ENCODE results near the gene CSE1L.
"Not testable (repeated sequence)": the region's sequence is repeated elsewhere in the genome, so short reads cannot be mapped to it uniquely, and the experiment has no call there.

The CSE1L gene

DNA sequence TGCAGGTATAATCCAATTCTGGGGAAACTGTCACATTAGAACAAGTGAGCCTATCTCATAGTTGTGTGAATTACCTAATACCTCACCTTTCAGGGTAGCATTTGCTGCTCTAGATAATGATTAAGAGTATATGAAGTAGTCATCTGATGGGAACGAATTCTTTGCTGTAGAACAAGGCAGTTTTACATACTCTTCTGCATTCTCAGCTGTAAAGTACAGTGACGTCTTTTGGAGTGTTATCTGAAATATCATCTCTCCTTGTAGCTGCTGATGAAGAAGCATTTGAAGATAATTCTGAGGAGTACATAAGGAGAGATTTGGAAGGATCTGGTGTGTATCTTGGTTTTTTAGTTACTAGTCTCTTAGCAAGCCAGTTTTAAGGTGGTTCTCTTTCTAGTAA, 28.4 kb downstream of the CSE1L start:
- DNase-seq (ENCODE audit: low read depth, low spot score) = no peak

GRCh38 chr20:49078310-49078709, 32.2 kb downstream of the CSE1L start:
- no peak for DNase-seq (ENCODE audit: low read depth, low spot score)

GRCh38 chr20:49082295-49082694, 36.2 kb downstream of the CSE1L start:
- DNase-seq (ENCODE audit: low read depth, low spot score) = not testable (repeated sequence)

GRCh38 chr20:49091104-49091503, 45.0 kb downstream of the CSE1L start:
- no peak for DNase-seq (ENCODE audit: low read depth, low spot score)

DNA sequence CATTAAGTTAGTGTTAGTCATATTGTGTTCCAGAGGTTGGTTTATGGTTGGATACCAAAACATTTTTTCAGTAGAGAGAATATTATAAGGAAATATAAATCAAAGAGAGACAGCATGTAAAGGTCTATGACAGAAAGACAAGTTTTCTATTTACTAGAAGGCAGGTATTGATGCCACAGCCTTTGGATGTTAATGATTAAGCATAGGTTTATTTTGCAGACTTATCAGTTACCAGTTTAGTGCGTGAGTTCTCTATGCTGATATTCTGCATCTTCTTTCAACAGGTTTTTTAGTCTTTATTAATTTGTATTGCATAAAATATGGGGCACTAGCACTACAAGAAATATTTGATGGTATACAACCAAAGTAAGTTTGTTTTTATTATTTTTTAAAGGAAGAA, 45.6 kb downstream of the CSE1L start:
- DNase-seq (ENCODE audit: low read depth, low spot score) = no peak

DNA sequence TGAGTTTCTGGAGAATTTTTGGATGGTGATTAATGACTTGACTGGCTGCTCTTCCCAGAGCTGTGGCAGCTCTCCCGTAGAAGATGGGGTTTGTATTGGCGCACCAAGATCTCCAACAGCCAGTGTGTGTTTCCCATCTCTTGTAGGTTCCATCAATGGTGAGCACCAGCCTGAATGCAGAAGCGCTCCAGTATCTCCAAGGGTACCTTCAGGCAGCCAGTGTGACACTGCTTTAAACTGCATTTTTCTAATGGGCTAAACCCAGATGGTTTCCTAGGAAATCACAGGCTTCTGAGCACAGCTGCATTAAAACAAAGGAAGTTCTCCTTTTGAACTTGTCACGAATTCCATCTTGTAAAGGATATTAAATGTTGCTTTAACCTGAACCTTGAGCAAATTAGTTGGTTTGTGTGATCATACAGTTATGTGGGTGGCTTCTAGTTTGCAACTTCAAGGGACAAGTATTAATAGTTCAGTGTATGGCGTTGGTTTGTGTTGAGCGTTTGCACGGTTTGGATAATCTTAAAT, 50.2 kb downstream of the CSE1L start:
- DNase-seq (ENCODE audit: low read depth, low spot score) = no peak

DNA sequence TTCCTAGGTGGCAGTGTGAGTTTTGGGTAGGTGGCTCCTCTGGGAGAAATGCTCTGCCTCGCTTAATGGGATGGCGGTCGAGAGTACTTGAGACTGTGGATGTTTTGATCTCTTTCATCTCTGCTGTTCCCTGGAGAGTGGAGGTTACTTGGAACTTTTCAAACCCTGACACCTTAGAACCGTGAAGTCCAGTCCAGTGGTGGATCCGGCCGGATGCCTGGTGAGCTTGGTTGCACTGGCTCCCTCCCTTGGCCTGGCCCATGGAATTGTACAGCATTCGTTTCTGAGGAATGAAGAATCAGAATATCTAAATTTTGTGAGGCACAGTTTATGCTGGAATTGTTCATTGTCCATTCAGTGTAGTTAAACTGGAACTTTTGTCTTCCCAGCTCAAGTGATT, 51.0 kb downstream of the CSE1L start:
- no peak for DNase-seq (ENCODE audit: low read depth, low spot score)

DNA sequence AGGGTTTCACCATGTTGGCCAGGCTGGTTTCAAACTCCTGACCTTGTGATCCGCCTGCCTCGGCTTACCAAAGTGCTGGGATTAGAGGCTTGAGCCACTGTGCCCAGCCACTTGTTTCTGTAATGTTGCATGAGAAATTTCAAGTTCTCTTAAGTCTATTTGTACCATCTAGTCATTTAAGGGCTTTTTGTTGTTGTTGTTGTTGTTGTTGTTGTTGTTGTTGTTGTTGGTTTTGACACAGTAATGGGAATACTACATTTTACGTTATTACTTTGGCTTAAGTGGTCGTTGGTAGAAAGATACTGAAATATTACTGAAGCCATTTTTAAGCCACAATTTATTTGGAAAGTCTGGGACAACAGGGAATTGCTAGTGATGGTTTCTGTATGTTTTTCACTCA, 52.0 kb downstream of the CSE1L start:
- DNase-seq (ENCODE audit: low read depth, low spot score) = no peak

- DNase-seq (ENCODE audit: low read depth, low spot score) = no peak
Observed at GRCh38 chr20:49099011-49099410, 52.9 kb downstream of the CSE1L start.

DNA sequence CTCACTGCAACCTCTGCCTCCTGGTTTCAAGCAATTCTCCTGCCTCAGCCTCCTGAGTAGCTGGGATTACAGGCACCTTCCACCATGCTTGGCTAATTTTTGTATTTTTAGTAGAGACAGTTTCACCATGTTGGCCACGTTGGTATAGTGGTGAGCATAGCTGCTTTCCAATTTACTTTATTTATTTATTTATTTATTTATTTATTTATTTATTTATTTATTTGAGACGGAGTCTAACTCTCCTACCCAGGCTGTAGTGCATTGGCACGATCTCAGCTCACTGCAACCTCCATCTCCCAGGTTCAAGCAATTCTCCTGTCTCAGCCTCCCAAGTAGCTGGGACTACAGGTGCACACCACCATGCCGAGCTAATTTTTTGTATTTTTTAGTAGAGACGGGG, 54.2 kb downstream of the CSE1L start:
- not testable (repeated sequence) for DNase-seq (ENCODE audit: low read depth, low spot score)

- no peak for DNase-seq (ENCODE audit: low read depth, low spot score)
Observed at GRCh38 chr20:49100972-49101371, 54.9 kb downstream of the CSE1L start.

DNA sequence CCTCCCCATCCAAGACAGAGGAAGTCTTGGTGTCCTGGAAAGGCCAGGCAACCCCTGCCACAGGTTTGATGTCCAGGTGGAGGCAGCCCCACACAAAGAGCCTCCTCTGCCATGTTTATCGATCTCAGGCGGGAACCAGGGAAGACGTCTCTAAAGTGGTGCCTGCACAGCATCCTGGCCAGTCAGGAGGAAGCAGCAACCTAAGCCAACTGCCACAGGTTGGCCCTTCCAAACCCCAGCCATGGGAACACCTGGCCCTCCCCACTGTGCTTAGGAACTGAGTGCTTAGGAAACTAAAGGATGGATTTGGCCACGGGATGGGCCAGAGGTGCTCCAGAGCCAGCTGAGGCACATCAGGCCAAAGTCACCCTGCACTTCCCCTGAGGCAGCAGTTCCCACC, 56.9 kb downstream of the CSE1L start:
- no peak for DNase-seq (ENCODE audit: low read depth, low spot score)

DNA sequence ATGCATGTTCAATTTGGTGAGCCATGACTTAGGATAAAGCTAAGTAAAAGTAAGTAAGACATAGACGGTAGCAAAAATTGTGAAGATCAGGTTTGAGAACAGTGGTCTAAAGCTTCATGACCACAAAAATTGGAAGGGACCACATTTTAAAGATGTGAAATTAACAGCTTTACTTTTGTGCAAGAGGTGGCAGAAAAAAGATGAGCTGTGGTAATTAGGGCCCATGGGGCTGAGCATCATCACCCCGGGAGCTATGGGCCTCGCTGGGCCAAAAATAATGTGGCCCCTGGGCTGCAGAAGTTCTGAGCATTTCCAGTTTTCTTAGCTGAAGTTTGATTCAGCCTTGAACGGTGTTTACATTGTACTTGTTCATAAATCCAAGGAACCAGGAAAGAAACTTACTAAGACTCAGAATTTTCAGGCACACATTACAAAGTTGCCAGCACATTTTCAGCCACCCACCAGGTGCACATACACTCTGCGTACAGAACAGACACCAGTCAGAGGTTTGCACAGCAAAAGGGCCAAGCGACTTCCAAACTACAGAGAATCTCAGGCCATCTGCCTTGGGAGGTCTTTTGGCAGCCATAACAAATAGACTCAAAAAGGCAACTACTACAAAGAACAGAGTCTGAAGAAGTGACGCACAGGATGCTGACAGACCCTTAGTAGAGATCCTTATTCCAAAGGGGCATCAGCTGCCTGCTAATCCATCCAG, 57.7 kb downstream of the CSE1L start:
- DNase-seq (ENCODE audit: low read depth, low spot score) = no peak

DNA sequence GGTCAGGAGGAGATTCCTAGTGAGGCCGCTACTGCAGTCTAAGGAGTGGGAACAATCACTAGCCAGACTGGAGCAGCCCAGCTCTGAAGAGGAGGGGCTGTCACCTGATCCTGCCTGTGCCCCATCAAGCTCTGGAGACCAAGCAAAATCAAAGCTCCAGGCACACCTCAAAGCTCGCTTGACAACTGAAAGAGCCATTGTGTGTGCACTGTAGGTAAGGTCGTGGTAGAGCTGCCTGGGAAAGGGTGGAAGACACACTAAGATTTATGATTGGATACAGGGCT, 58.2 kb downstream of the CSE1L start:
- DNase-seq (ENCODE audit: low read depth, low spot score) = no peak

GRCh38 chr20:49104979-49105547, 59.0 kb downstream of the CSE1L start:
- not testable (repeated sequence) for DNase-seq (ENCODE audit: low read depth, low spot score)

GRCh38 chr20:49106328-49106727, 60.2 kb downstream of the CSE1L start:
- no peak for DNase-seq (ENCODE audit: low read depth, low spot score)

GRCh38 chr20:49110767-49111694, 64.9 kb downstream of the CSE1L start:
- no peak for DNase-seq (ENCODE audit: low read depth, low spot score)

DNA sequence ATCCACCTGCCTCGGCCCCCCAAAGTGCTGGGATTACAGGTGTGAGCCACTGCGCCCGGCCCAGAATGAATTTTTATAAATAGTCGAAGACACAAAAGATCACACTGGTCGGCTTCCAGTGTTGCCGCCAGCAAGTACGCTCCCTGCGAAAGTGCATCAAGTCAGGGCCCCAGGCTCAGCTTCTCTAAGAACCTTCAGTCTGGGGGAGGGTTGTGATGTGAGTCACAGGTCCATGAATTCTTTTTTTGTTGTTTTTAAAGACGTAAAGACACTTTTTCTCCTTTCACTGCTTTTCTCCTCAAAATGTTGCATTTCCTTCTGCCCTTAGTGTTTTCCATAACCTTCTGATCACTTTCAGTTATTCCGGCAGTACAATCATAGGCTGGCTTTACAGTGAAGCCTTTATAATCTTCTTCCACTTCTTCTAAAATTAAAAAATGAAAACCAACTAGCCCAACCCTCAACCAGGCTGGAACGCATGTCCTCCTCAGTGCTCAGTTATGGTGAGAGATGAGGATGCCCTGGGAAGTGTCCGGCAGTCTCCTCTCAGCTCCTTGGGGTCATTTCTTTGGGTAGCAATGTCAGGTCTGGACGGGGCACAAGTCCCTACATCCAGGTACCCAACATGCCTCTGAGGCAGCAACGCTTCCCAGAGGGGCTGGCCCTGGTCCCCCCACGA, 66.6 kb downstream of the CSE1L start:
- no peak for DNase-seq (ENCODE audit: low read depth, low spot score)

DNA sequence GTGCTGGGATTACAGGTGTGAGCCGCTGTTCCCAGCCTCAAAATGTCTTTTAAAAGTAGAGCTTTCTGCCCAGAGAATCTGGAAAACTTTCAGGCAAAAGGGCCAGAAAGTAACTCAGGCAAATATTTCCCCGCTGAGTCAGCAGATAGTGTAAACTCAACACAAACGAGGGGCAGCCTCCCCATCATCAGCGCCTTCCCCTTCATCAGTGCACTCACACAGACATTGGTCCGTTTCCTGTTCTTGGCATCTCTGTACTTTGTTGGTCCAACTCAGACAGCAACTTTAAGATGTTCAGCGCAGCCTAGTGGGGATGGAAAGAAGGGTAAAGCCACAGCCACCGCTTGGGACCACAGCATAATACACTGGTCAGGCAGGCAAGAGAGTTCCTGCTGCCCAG, 69.5 kb downstream of the CSE1L start:
- DNase-seq (ENCODE audit: low read depth, low spot score) = no peak

DNA sequence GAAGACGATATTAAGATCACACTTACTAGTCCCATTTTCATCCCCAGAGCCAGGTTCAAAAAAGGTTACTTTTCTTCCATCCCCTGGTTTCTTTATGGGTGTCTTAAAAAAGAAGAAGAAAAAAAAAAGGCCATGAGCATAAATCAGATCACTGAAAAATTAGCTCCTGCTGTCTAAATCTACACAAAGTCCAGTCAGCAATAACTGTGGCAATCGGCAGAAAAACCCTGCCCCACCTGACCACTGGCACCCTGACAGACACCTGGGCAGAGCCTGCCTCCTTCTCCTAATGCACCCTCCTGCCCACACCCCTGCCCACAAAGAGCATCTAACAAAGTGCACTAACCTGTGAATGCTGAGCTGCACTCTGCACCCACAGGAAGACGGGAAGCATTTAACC, 72.2 kb downstream of the CSE1L start:
- no peak for DNase-seq (ENCODE audit: low read depth, low spot score)

- no peak for DNase-seq (ENCODE audit: low read depth, low spot score)
Observed at GRCh38 chr20:49119988-49120387, 73.9 kb downstream of the CSE1L start.

- DNase-seq (ENCODE audit: low read depth, low spot score) = no peak
Observed at GRCh38 chr20:49122920-49123319, 76.8 kb downstream of the CSE1L start.

Measured in activated naive CD8-positive, alpha-beta T cell treated with anti-CD3 and anti-CD28 coated beads, Interleukin-2, amount 50 U/mL, for 16 hours (primary cell).